Cardiac muscle cell (in vitro differentiated cells and primary cell): ENCODE results near the gene USP10. TPM values are rescaled to one million over a fixed set of nuclear protein-coding genes. Genes with fewer than 3 reads are reported as not detected.
A peak's percentile ranks its signal among the peaks of the same experiment; 100 is the strongest.

Experiments
- DNase-seq, 2 donors: peaks; one replicate each; pipeline versions ENCODE4 v3.0.0 to v3.0.0-alpha.2; 2010 to 2017; ENCODE audit warnings: low read depth in 1 of 2, low spot score in 1 of 2
- H3K27ac ChIP-seq: fragments of 200-600 bp; sonication (generic); 2 replicates; pipeline ENCODE4 v1.5.1; 2016
- H3K27me3 ChIP-seq: fragments of 200-600 bp; sonication (generic); 2 replicates; pipeline ENCODE4 v1.6.0; 2016; ENCODE audit warnings: control low read depth
- H3K36me3 ChIP-seq: fragments of 200-600 bp; sonication (generic); 2 replicates; pipeline ENCODE4 v1.5.1; 2016; ENCODE audit warnings: control low read depth
- H3K4me1 ChIP-seq: fragments of 200-600 bp; sonication (generic); 2 replicates; pipeline ENCODE4 v1.8.1; 2017; ENCODE audit warnings: low read depth, mild to moderate bottlenecking, mixed run types
- H3K4me3 ChIP-seq: fragments of 200-600 bp; sonication (generic); 2 replicates; pipeline ENCODE4 v1.5.1; 2016; ENCODE audit warnings: mild to moderate bottlenecking
- H3K9me3 ChIP-seq: fragments of 200-600 bp; sonication (generic); 2 replicates; pipeline ENCODE4 v1.5.1; 2017; ENCODE audit warnings: low read depth, mild to moderate bottlenecking, control low read depth
- CTCF ChIP-seq: IDR thresholded peaks from 2 replicates; pipeline ENCODE4 v1.5.1; 2012; ENCODE audit warnings: low read depth, mild to moderate bottlenecking, low read length
- polyA plus RNA-seq: library from polyadenylated mRNA; unstranded; fragments of >200 nt; fragmentation: Nextera tagmentation; extraction: Ambion mirVana; gene quantifications from 2 replicates; pipeline ENCODE4 v1.2.1, GENCODE V29; 2016
- total RNA-seq: library from RNA; depleted of rRNA; stranded (reverse); fragments of >200 nt; gene quantifications from 2 replicates; pipeline ENCODE4 v1.2.3, GENCODE V29; 2016

USP10 gene, protein sequence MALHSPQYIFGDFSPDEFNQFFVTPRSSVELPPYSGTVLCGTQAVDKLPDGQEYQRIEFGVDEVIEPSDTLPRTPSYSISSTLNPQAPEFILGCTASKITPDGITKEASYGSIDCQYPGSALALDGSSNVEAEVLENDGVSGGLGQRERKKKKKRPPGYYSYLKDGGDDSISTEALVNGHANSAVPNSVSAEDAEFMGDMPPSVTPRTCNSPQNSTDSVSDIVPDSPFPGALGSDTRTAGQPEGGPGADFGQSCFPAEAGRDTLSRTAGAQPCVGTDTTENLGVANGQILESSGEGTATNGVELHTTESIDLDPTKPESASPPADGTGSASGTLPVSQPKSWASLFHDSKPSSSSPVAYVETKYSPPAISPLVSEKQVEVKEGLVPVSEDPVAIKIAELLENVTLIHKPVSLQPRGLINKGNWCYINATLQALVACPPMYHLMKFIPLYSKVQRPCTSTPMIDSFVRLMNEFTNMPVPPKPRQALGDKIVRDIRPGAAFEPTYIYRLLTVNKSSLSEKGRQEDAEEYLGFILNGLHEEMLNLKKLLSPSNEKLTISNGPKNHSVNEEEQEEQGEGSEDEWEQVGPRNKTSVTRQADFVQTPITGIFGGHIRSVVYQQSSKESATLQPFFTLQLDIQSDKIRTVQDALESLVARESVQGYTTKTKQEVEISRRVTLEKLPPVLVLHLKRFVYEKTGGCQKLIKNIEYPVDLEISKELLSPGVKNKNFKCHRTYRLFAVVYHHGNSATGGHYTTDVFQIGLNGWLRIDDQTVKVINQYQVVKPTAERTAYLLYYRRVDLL
- total RNA-seq (77.4 and 91.9 TPM in 2 replicates), polyA plus RNA-seq (100.0 and 139 TPM in 2 replicates)

DNA sequence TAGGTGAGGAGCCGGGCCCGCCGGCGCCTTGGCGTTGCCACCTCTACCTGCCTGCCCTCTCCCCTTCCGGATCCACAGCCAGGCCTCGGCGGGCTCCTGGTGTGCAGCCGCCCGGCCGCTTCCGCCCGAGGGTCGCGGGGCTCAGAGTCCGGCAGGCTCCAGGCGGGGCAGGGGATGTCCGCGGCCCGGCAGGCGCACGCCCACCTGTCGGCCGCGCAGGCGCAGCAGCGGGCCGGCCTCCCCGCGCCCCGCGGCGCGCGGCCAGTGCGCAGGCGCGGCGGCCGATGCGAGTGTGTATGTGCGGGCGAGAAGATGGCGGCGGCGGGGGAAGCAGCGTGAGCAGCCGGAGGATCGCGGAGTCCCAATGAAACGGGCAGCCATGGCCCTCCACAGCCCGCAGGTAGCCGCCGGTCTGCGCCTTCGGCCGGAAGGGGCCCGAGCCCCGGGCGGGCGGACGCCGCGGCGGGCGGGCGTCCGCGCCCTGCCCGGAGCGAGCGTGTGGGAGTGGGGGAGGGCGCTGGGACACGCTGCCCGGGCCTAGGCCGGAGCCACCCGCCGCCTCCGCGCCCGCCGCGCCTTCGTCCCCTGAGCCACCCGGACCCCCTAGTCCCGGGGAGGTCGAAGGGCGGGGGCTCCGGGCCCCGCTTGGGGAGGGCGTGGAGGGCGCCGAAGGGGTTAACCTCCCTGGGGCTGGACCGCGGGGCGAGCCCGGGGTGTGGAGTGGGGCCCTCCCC is at the start of gene USP10:
TSS of gene USP10 (plus strand) at position 289 of the 734 bp plus-strand sequence. CDS start at position 380, 91 bp downstream.
- Histone ChIP-seq H3K4me3 (peak within 1 kb of the TSS; percentile 100), H3K36me3 (no peaks in the 10 kb centered on the region), H3K4me1 (peaks cover 29% of the 10 kb centered on the region), H3K27ac (peak within 1 kb of the TSS; percentile 90), H3K9me3 (no peaks in the 10 kb centered on the region), H3K27me3 (no peaks in the 10 kb centered on the region)
- TF ChIP-seq CTCF = no peak
- peak; percentile 82 to 92 for DNase-seq

GRCh38 chr16:84650062-84650991 is 49.5 kb upstream of the USP10 start:
- no peaks in the 10 kb centered on the region for H3K27me3 ChIP-seq
- H3K4me1 ChIP-seq = no peaks in the 10 kb centered on the region
- no peaks in the 10 kb centered on the region for H3K36me3 ChIP-seq
- no peak for TF ChIP-seq CTCF
- DNase-seq = peak in 1 of 2 donors; percentile 32
- H3K27ac ChIP-seq = no peak overlapping the region
- H3K4me3 ChIP-seq = no peak overlapping the region
- H3K9me3 ChIP-seq = no peaks in the 10 kb centered on the region

DNA sequence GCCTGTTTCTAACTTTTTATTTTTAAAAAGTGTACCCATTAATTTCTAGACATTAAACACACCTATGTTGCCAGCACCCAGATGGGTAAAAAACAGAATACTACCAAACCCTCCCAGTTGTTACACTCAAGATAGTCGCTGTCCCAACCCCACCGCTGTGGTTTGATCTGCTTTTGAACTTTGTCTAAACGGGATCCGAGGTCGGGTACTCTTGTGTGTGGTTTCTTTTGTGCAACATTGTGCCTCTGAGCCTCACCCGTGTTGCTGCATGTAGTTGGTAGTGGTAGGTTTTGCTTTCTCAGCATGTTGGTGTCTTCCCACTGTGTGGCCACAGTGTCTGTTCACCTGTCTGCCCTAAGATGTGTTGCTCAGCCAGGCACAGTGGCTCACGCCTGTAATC is 47.2 kb upstream of the USP10 start:
- no peak for DNase-seq
- Histone ChIP-seq H3K36me3 (peaks cover 4% of the 10 kb centered on the region), H3K9me3 (no peaks in the 10 kb centered on the region), H3K27me3 (no peaks in the 10 kb centered on the region), H3K27ac (no peak overlapping the region), H3K4me1 (no peaks in the 10 kb centered on the region), H3K4me3 (no peak overlapping the region)
- TF ChIP-seq CTCF = no peak

GRCh38 chr16:84654238-84654637 is 45.6 kb upstream of the USP10 start:
- no peak overlapping the region for H3K27ac ChIP-seq
- TF ChIP-seq CTCF = no peak
- no peaks in the 10 kb centered on the region for H3K9me3 ChIP-seq
- H3K4me1 ChIP-seq = peaks cover 5% of the 10 kb centered on the region
- no peaks in the 10 kb centered on the region for H3K27me3 ChIP-seq
- DNase-seq = no peak
- H3K36me3 ChIP-seq = peaks cover 11% of the 10 kb centered on the region
- H3K4me3 ChIP-seq = no peak overlapping the region
